K562 (cell line): Measurements from ENCODE around the gene NXF1. TPM values are rescaled to one million over a fixed set of nuclear protein-coding genes. Genes with fewer than 3 reads are reported as not detected.

Source experiments
- C11orf30 ChIP-seq: fragments of 450-650 bp; IDR thresholded peaks from 2 replicates; pipeline ENCODE4 v1.6.1; 2016; ENCODE audit warnings: low read depth, mild to moderate bottlenecking
- MED1 ChIP-seq: sonication (generic); formaldehyde crosslinking; IDR thresholded peaks from 2 replicates; pipeline ENCODE4 v1.8.1; 2023; ENCODE audit warnings: missing genetic modification reagents, borderline replicate concordance
- PBX2 ChIP-seq, 2 experiments: IDR thresholded peaks in 1 of 2; conservative IDR thresholded peaks in 1 of 2; 2 replicates each; pipeline ENCODE4 v1.6.1; 2016; ENCODE audit warnings: low read depth in 2 of 2, mild to moderate bottlenecking in 1 of 2, missing compliant biosample characterization in 1 of 2, missing genetic modification characterization in 1 of 2, moderate library complexity in 1 of 2
- PKNOX1 ChIP-seq: fragments of 450-650 bp; IDR thresholded peaks from 2 replicates; pipeline ENCODE4 v1.6.1; 2016
- ZBTB11 ChIP-seq, 3 experiments: fragments of 200-800 bp in 1 of 3; fragments of 250-450 bp in 1 of 3; fragments of 450-650 bp in 1 of 3; sonication (Bioruptor Pico) in 1 of 3; sonication (Bioruptor generic) in 1 of 3; formaldehyde crosslinking in 1 of 3; IDR thresholded peaks; 2 replicates each; pipeline versions ENCODE4 v1.6.1 to v1.8.0; 2016 to 2022; ENCODE audit warnings: mild to moderate bottlenecking in 2 of 3, missing genetic modification characterization in 2 of 3, missing compliant biosample characterization in 1 of 3, moderate library complexity in 1 of 3
- ZBTB40 ChIP-seq, 2 experiments: fragments of 450-650 bp in 1 of 2; sonication (generic) in 1 of 2; formaldehyde crosslinking in 1 of 2; IDR thresholded peaks; 2 replicates each; pipeline versions ENCODE4 v1.7.1 to v1.9.0; 2016 to 2022; ENCODE audit warnings: inconsistent platforms in 1 of 2, mild to moderate bottlenecking in 1 of 2, missing genetic modification reagents in 1 of 2
- ZNF324 ChIP-seq: fragments of 250-450 bp; sonication (Bioruptor Pico); IDR thresholded peaks from 2 replicates; pipeline ENCODE4 v1.4.0; 2020; ENCODE audit warnings: mild to moderate bottlenecking
- polyA plus RNA-seq, 8 experiments: library from polyadenylated mRNA; depleted of rRNA in 4 of 8; stranded (reverse) in 5 of 8; unstranded in 3 of 8; fragments of >200 nt; fragmentation: Nextera tagmentation in 2 of 8; fragmentation: Illumina TruSeq in 1 of 8; extraction: Ambion mirVana in 2 of 8; extraction: Trizol in 1 of 8; gene quantifications; 2 replicates each; pipeline versions ENCODE4 v1.2.1 to v1.2.3, GENCODE V29; 2011 to 2014; ENCODE audit warnings: inconsistent platforms in 1 of 8, missing spikeins in 1 of 8
- total RNA-seq, 7 experiments: library from RNA; depleted of rRNA in 6 of 7; stranded (reverse); fragments of >200 nt in 6 of 7; fragmentation: Illumina TruSeq in 2 of 7; extraction: Trizol in 2 of 7; gene quantifications; 2 replicates each; pipeline versions ENCODE4 v1.2.1 to v1.2.3, GENCODE V29; 2011 to 2021; ENCODE audit warnings: low replicate concordance in 1 of 7

Gene NXF1
- total and polyA plus RNA-seq, 9 of the 15 experiments (the other 6 are each of a cell fraction or from before 2014, with no cell fraction given): 18.1 to 98.3 (median 35.8) TPM

GRCh38 chr11:62831520-62832335 lies 26.5 kb upstream of the NXF1 start, which contains the start of gene STX5 (continued):
- peak; percentile 93 for TF ChIP-seq ZBTB40 (IDR thresholded peaks at IDR 0.05)
- TF ChIP-seq ZBTB40 (CRISPR knock-in tag; IDR thresholded peaks at IDR 0.05): no peak; the same call in 1 of the 2 replicates
- peak; percentile 100 for TF ChIP-seq PKNOX1
- TF ChIP-seq MED1 (CRISPR knock-in tag): no peak
- no peak for TF ChIP-seq ZNF324 (CRISPR knock-in tag)
- peak; percentile 88 for TF ChIP-seq PBX2 (CRISPR knock-in tag; IDR thresholded peaks at IDR 0.05; ENCODE audit: low read depth)
- TF ChIP-seq PBX2 (tag; conservative IDR thresholded peaks at IDR 0.05; ENCODE audit: low read depth): peak; percentile 99
- TF ChIP-seq ZBTB11 (CRISPR knock-in tag; IDR thresholded peaks at IDR 0.05): peak in 1 of 3 experiments; percentile 90; a peak in 2 of 6 replicates
- peak; percentile 38; the same call in 1 of the 2 replicates for TF ChIP-seq C11orf30
